ENCODE results near the gene ASPDH. TPM values are rescaled to one million over a fixed set of nuclear protein-coding genes. Genes with fewer than 3 reads are reported as not detected.

ASPDH gene
- total and polyA plus RNA-seq, 2 of the 4 experiments (the other 2 are of a cell fraction) = not detected

DNA sequence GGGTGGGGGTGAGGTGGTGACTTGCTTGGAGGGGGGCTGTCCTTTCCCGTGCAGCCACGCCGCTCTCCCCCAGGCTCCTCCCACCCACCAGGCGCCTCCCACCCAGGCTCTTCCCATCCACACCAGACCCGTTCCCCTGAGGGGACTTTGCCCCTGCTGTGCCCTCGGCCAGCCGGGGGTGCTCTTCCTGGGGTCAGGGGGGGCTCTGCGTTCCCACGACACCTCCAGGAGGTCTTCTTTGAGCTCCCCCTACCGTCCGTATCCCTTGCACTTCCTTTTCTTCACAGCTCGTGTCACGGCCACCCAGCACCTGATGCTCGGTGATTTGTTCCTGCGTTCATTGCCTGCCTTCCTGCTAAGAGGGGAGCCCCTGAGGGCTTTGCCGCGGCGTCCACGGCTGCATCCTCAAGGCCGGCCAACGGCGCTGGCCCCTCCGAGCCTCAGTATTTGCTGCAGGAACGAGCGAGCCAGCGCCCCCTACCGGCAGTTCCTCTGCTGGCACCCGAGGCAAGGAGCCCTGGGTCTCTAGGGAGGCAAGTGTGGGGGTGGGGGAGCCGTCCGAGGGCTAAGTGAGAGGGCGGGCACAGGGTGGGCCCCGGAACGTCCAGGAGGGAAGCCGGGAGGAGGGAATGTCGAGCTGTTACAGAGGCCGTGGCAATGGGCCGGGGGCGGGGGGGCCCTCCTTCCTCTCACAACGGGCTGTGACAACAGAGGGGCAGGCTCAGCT is 42.7 kb upstream of the ASPDH start:
- ChIA-PET CTCF (interaction anchor here (0.6 to 1.4 kb wide), 12 partner anchors 8 to 258 kb away, joined by 3 to 8 read pairs (median 3); partner anchors contain the start of gene JOSD2), POLR2A (ENCODE audit: unreplicated experiment) (interaction anchor here (0.7 kb wide), 1 partner anchor 28 kb away, joined by 3 read pairs; no protein-coding TSS in a partner anchor)
- Histone ChIP-seq H2BK5ac (ENCODE audit: low read depth, low read length, poor library complexity, severe bottlenecking) (no peak overlapping the region), H4K91ac (ENCODE audit: insufficient read depth, low read depth, low read length) (no peak overlapping the region), H3K4me2 (ENCODE audit: low read depth, low read length) (peak overlapping the region; percentile 96), H3K79me1 (ENCODE audit: low read depth in 1 of 2, low read length in 2 of 2) (no peaks in the 10 kb centered on the region), H2BK120ac (ENCODE audit: low read depth, low read length) (no peak overlapping the region), H2AFZ (replicated peaks; ENCODE audit: low read length, poor library complexity) (peak overlapping the region; percentile 96), H4K20me1 (ENCODE audit: insufficient read depth, low read length) (no peaks in the 10 kb centered on the region), H4K8ac (ENCODE audit: low read depth in 2 of 2, low read length in 2 of 2) (peak overlapping the region in 1 of 2 experiments; percentile 52; a peak in 1 of 4 replicates), H2AK5ac (ENCODE audit: low read depth, low read length) (no peak overlapping the region), H3K56ac (ENCODE audit: extremely low read depth, insufficient read depth, low read length) (no peak overlapping the region), H3K23ac (ENCODE audit: low read depth, low read length) (no peak overlapping the region), H3K4me3 (ENCODE audit: insufficient read depth, low read depth, low read length) (peak overlapping the region; percentile 76), H3K4me1 (ENCODE audit: control insufficient read depth, insufficient read depth, low read length) (no peaks in the 10 kb centered on the region; the same call in 1 of the 2 replicates), H2BK15ac (ENCODE audit: low read depth, low read length) (no peak overlapping the region), H2BK20ac (ENCODE audit: low read depth, low read length) (no peak overlapping the region), H3K9me3 (ENCODE audit: control insufficient read depth, insufficient read depth, low read length) (no peaks in the 10 kb centered on the region), H3K4ac (ENCODE audit: low read depth, low read length) (no peak overlapping the region), H3K9me1 (ENCODE audit: insufficient read depth, low read length) (no peaks in the 10 kb centered on the region; the same call in 1 of the 2 replicates), H3K14ac (replicated peaks; ENCODE audit: low read depth, low read length) (no peak overlapping the region), H3K27me3 (ENCODE audit: control insufficient read depth, insufficient read depth, low read length) (peaks cover 30% of the 10 kb centered on the region), H2AK9ac (replicated peaks; ENCODE audit: low read depth, low read length, poor library complexity) (no peak overlapping the region), H3K27ac (ENCODE audit: insufficient read depth, low read length) (no peak overlapping the region), H3K18ac (ENCODE audit: low read depth, low read length) (no peak overlapping the region), H3K36me3 (ENCODE audit: control insufficient read depth, insufficient read depth, low read length) (no peaks in the 10 kb centered on the region), H3K9ac (ENCODE audit: low read depth, low read length) (no peak overlapping the region), H4K5ac (ENCODE audit: low read depth, low read length) (no peak overlapping the region)
- ATAC-seq (ENCODE audit: low read depth) = peak; percentile 95
- BruUV-seq (replicated peaks) = no TSS peak
- in situ Hi-C loops (cut with MboI; ENCODE audit: low sequenced_read_pairs) = no loop called here
- peak; percentile 59 for DNase-seq
- intact Hi-C loops (cut with micrococcal nuclease) = loop anchor here (1.0 kb wide), 1 partner anchor 199 kb away; no protein-coding TSS in a partner anchor
- dilution Hi-C loops (cut with HindIII; ENCODE audit: low sequenced_read_pairs, unreplicated experiment) = no loop called here
- 0% methylated on average over 12 of the region's 39 CpGs; no CpG with 5 or more reads in 1 of the 2 experiments for WGBS, 2 experiments (ENCODE audit: extremely low coverage in 2 of 2, insufficient read length in 1 of 2)
- peak; percentile 61; the same call in 1 of the 2 replicates for TF ChIP-seq MAZ (IDR thresholded peaks at IDR 0.05; ENCODE audit: borderline replicate concordance, low read depth, low read length)
- no peak for TF ChIP-seq RFX5 (IDR thresholded peaks at IDR 0.05; ENCODE audit: low read depth, low read length)
- TF ChIP-seq BHLHE40 (IDR thresholded peaks at IDR 0.05; ENCODE audit: low read depth, low read length) = no peak
- TF ChIP-seq MAFK (IDR thresholded peaks at IDR 0.05; ENCODE audit: low read depth, low read length) = no peak
- TF ChIP-seq RAD21 (IDR thresholded peaks at IDR 0.05; ENCODE audit: low read length) = peak; percentile 42
- TF ChIP-seq, protein P1, sequence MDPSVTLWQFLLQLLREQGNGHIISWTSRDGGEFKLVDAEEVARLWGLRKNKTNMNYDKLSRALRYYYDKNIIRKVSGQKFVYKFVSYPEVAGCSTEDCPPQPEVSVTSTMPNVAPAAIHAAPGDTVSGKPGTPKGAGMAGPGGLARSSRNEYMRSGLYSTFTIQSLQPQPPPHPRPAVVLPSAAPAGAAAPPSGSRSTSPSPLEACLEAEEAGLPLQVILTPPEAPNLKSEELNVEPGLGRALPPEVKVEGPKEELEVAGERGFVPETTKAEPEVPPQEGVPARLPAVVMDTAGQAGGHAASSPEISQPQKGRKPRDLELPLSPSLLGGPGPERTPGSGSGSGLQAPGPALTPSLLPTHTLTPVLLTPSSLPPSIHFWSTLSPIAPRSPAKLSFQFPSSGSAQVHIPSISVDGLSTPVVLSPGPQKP (IDR thresholded peaks at IDR 0.05; ENCODE audit: borderline replicate concordance, low read depth, low read length) = no peak
- no peak for TF ChIP-seq NFE2L2 (IDR thresholded peaks at IDR 0.05; ENCODE audit: low read depth, low read length)
- no peak for TF ChIP-seq FOS (IDR thresholded peaks at IDR 0.05; ENCODE audit: low read depth, low read length)
- TF ChIP-seq CHD1 (IDR thresholded peaks at IDR 0.05; ENCODE audit: low read depth, low read length) = no peak
- 0 out of 2 replicates have a peak, but pooled peaks have one; percentile 14 for TF ChIP-seq SMC3 (IDR thresholded peaks at IDR 0.05; ENCODE audit: low read depth, low read length)
- TF ChIP-seq CTCF (conservative IDR thresholded peaks at IDR 0.05; ENCODE audit: low read depth, low read length) = peak; percentile 72
- TF ChIP-seq POLR2A (IDR thresholded peaks at IDR 0.05; ENCODE audit: low read depth, low read length) = no peak
- TF ChIP-seq MXI1 (IDR thresholded peaks at IDR 0.05; ENCODE audit: borderline replicate concordance, low read depth, low read length) = no peak
- no peak for TF ChIP-seq USF2 (IDR thresholded peaks at IDR 0.05; ENCODE audit: low read depth, low read length)
- no peak for TF ChIP-seq CEBPB (IDR thresholded peaks at IDR 0.05; ENCODE audit: low read depth, low read length)
